ENCODE data around the gene FOXE1. TPM values are rescaled to one million over a fixed set of nuclear protein-coding genes. Genes with fewer than 3 reads are reported as not detected.

The FOXE1 gene
- total RNA-seq, 1 experiment from 2014 or later, result not detected

DNA sequence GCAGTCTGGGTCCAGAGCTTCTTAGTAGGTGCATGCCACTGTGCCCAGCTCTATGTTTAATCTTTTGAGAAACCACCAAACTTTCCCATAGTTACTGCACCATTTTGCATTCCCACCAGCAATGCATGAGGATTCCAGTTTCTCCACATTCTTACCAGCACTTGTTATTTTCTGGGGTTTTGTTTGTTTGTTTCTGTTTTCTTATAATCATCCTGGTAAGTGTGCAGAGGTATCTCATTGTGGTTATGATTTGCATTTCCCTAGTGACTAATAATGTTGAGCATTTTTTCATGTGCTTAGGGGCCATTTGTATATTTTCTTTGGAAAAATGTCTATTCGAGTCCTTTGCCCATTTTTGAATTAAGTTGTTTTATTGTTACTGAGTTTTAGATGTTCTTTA is 11.4 kb downstream of the FOXE1 start:
- no peak overlapping the region for H3K4me3 Mint-ChIP-seq (ENCODE audit: unreplicated experiment)
- TF ChIP-seq, protein P1, sequence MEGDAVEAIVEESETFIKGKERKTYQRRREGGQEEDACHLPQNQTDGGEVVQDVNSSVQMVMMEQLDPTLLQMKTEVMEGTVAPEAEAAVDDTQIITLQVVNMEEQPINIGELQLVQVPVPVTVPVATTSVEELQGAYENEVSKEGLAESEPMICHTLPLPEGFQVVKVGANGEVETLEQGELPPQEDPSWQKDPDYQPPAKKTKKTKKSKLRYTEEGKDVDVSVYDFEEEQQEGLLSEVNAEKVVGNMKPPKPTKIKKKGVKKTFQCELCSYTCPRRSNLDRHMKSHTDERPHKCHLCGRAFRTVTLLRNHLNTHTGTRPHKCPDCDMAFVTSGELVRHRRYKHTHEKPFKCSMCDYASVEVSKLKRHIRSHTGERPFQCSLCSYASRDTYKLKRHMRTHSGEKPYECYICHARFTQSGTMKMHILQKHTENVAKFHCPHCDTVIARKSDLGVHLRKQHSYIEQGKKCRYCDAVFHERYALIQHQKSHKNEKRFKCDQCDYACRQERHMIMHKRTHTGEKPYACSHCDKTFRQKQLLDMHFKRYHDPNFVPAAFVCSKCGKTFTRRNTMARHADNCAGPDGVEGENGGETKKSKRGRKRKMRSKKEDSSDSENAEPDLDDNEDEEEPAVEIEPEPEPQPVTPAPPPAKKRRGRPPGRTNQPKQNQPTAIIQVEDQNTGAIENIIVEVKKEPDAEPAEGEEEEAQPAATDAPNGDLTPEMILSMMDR (IDR thresholded peaks at IDR 0.05; ENCODE audit: unreplicated experiment), result no peak
- POLR2A ChIA-PET, result interaction anchor here (1.1 kb wide), 1 partner anchor 9 kb away, joined by 3 read pairs; no protein-coding TSS in a partner anchor
- peaks cover 12% of the 10 kb centered on the region for H3K27me3 Mint-ChIP-seq (ENCODE audit: insufficient read depth, unreplicated experiment)
- CTCF ChIA-PET, result interaction anchor here (1.7 kb wide), 1 partner anchor 37 kb away, joined by 4 read pairs; no protein-coding TSS in a partner anchor
- intact Hi-C loops (cut with micrococcal nuclease), result no loop called here
- peaks cover 8% of the 10 kb centered on the region for H3K9me3 Mint-ChIP-seq (ENCODE audit: unreplicated experiment)
- H3K27ac Mint-ChIP-seq (ENCODE audit: low read depth, unreplicated experiment), result no peak overlapping the region
- DNase-seq (ENCODE audit: unreplicated experiment), result no peak
- no TSS peak for BruUV-seq (replicated peaks)
- no peaks in the 10 kb centered on the region for H3K4me1 Mint-ChIP-seq (ENCODE audit: insufficient read depth, unreplicated experiment)
- H3K36me3 Mint-ChIP-seq (ENCODE audit: insufficient read depth, unreplicated experiment), result no peaks in the 10 kb centered on the region

DNA sequence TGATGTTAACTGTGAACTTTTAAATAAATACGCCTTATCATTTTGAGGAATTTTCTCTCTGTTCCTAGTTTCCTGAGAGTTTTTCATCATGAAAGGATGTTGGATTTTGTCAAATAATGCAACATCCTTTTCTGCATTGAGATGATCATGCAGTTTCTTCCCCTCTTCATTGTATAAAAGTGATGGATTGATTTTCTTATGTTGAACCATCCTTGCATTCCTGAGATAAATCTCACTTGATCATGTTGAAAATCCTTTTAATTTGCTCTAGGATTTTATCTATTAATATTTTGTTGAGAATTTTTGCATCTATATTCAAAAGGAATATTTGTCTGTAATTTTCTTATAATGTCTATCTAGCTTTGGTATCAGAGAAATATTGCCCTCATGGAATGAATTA is 13.3 kb downstream of the FOXE1 start:
- Mint-ChIP-seq H3K4me1 (ENCODE audit: insufficient read depth, unreplicated experiment) (no peaks in the 10 kb centered on the region), H3K27ac (ENCODE audit: low read depth, unreplicated experiment) (no peak overlapping the region), H3K36me3 (ENCODE audit: insufficient read depth, unreplicated experiment) (no peaks in the 10 kb centered on the region), H3K27me3 (ENCODE audit: insufficient read depth, unreplicated experiment) (peaks cover 4% of the 10 kb centered on the region), H3K9me3 (ENCODE audit: unreplicated experiment) (peaks cover 8% of the 10 kb centered on the region), H3K4me3 (ENCODE audit: unreplicated experiment) (no peak overlapping the region)
- POLR2A ChIA-PET, result no interaction called here
- TF ChIP-seq, protein P1 (IDR thresholded peaks at IDR 0.05; ENCODE audit: unreplicated experiment), result no peak
- no peak for DNase-seq (ENCODE audit: unreplicated experiment)
- no TSS peak for BruUV-seq (replicated peaks)
- intact Hi-C loops (cut with micrococcal nuclease), result no loop called here
- CTCF ChIA-PET, result interaction anchor here (0.6 to 1.2 kb wide), 2 partner anchors 35 to 44 kb away, joined by 3 to 6 read pairs; no protein-coding TSS in a partner anchor

DNA sequence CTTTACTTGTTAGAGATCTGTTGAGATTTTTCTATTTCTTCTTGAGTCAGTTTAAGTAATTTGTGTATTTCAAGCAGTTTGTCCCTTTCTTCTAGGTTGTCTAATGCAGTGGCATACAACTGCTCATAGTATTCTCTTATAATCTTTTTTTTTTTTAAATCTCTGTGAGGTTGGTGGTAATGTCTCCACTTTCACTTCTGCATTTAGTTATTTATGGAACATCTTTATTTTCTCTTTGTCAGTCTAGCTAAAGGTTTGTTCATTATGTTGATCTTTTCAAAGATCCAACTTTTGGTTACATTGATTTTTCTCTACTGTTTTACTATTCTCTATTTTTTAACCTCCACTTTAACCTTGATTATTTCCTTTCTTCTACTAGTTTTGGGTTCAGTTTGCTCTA is 13.8 kb downstream of the FOXE1 start:
- BruUV-seq (replicated peaks), result no TSS peak
- Mint-ChIP-seq H3K9me3 (ENCODE audit: unreplicated experiment) (peaks cover 8% of the 10 kb centered on the region), H3K4me3 (ENCODE audit: unreplicated experiment) (no peak overlapping the region), H3K27me3 (ENCODE audit: insufficient read depth, unreplicated experiment) (no peaks in the 10 kb centered on the region), H3K36me3 (ENCODE audit: insufficient read depth, unreplicated experiment) (no peaks in the 10 kb centered on the region), H3K4me1 (ENCODE audit: insufficient read depth, unreplicated experiment) (no peaks in the 10 kb centered on the region), H3K27ac (ENCODE audit: low read depth, unreplicated experiment) (no peak overlapping the region)
- intact Hi-C loops (cut with micrococcal nuclease), result no loop called here
- CTCF ChIA-PET, result no interaction called here
- POLR2A ChIA-PET, result no interaction called here
- DNase-seq (ENCODE audit: unreplicated experiment), result no peak
- TF ChIP-seq, protein P1 (IDR thresholded peaks at IDR 0.05; ENCODE audit: unreplicated experiment), result no peak

DNA sequence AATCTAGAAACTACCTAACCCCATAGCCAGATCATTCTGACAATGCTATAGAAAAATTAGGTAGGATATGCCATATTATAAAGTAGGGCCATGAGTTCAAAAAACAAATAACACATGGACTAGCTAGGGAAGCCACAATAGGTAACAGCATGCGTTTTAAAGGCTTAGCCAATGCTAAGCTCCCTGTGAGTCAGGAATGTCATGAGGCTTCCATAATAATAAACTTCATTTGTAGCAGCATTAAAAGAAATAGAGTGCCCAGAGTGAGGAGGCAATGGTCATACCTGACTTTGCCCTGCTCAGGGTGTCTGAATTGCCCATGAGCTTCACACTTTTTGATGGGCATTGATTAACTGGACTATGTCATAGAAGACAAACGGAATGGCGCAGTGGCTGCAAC is 15.8 kb downstream of the FOXE1 start:
- H3K9me3 Mint-ChIP-seq (ENCODE audit: unreplicated experiment), result peaks cover 8% of the 10 kb centered on the region
- DNase-seq (ENCODE audit: unreplicated experiment), result no peak
- no peak overlapping the region for H3K4me3 Mint-ChIP-seq (ENCODE audit: unreplicated experiment)
- H3K4me1 Mint-ChIP-seq (ENCODE audit: insufficient read depth, unreplicated experiment), result peaks cover 4% of the 10 kb centered on the region
- TF ChIP-seq, protein P1 (IDR thresholded peaks at IDR 0.05; ENCODE audit: unreplicated experiment), result no peak
- intact Hi-C loops (cut with micrococcal nuclease), result no loop called here
- no peak overlapping the region for H3K27ac Mint-ChIP-seq (ENCODE audit: low read depth, unreplicated experiment)
- ChIA-PET POLR2A (no interaction called here), CTCF (no interaction called here)
- BruUV-seq (replicated peaks), result no TSS peak
- no peaks in the 10 kb centered on the region for H3K27me3 Mint-ChIP-seq (ENCODE audit: insufficient read depth, unreplicated experiment)
- no peaks in the 10 kb centered on the region for H3K36me3 Mint-ChIP-seq (ENCODE audit: insufficient read depth, unreplicated experiment)
